Fibroblast of lung (primary cell): ENCODE measurements around the gene FAHD2A. TPM values are rescaled to one million over a fixed set of nuclear protein-coding genes. Genes with fewer than 3 reads are reported as not detected.
"Not testable (repeated sequence)": the region's sequence is repeated elsewhere in the genome, so short reads cannot be mapped to it uniquely, and the experiment has no call there.

Experiments used
- DNase-seq, 2 donors: peaks; one replicate each; pipeline versions ENCODE4 v3.0.0 to v3.0.0-alpha.2; 2010; ENCODE audit warnings: low read depth in 2 of 2
- H2AFZ ChIP-seq: 2 replicates; pipeline ENCODE4 v1.5.1; 2012; ENCODE audit warnings: low read length, control low read depth, inconsistent platforms
- H3K27ac ChIP-seq: 2 replicates; pipeline ENCODE4 v1.5.1; 2011; ENCODE audit warnings: low read length, control low read depth; ENCODE audit not compliant: insufficient read depth
- H3K27me3 ChIP-seq: 2 replicates; pipeline ENCODE4 v1.5.1; 2011; ENCODE audit warnings: mild to moderate bottlenecking, low read length; ENCODE audit not compliant: control insufficient read depth, insufficient read depth
- H3K36me3 ChIP-seq: 2 replicates; pipeline ENCODE4 v1.5.1; 2011; ENCODE audit warnings: low read length; ENCODE audit not compliant: control insufficient read depth, insufficient read depth
- H3K4me1 ChIP-seq: 2 replicates; pipeline ENCODE4 v1.5.1; 2011; ENCODE audit warnings: low read length; ENCODE audit not compliant: control insufficient read depth, insufficient read depth; ENCODE audit errors: extremely low read depth
- H3K4me2 ChIP-seq: 2 replicates; pipeline ENCODE4 v1.5.1; 2011; ENCODE audit warnings: low read length, control low read depth; ENCODE audit not compliant: insufficient read depth; ENCODE audit errors: extremely low read depth
- H3K4me3 ChIP-seq, 4 experiments: fragments of 200-600 bp in 1 of 4; sonication (generic) in 1 of 4; replicated peaks in 1 of 4; 2 replicates each; pipeline ENCODE4 v1.5.1; 2011 to 2016; ENCODE audit warnings: low read length in 4 of 4, low read depth in 3 of 4, mild to moderate bottlenecking in 3 of 4, control low read depth in 2 of 4, inconsistent platforms in 1 of 4, mixed read lengths in 1 of 4; ENCODE audit not compliant: insufficient read depth in 1 of 4; ENCODE audit errors: control extremely low read depth in 1 of 4
- H3K79me2 ChIP-seq: 2 replicates; pipeline ENCODE4 v1.5.1; 2012; ENCODE audit warnings: mild to moderate bottlenecking, low read length, inconsistent platforms; ENCODE audit not compliant: control insufficient read depth, insufficient read depth
- H3K9ac ChIP-seq: 2 replicates; pipeline ENCODE4 v1.5.1; 2011; ENCODE audit warnings: mild to moderate bottlenecking, low read length, control low read depth; ENCODE audit not compliant: insufficient read depth
- H3K9me3 ChIP-seq: 2 replicates; pipeline ENCODE4 v1.5.1; 2012; ENCODE audit warnings: low read depth, low read length; ENCODE audit not compliant: control insufficient read depth, insufficient read depth
- H4K20me1 ChIP-seq: 2 replicates; pipeline ENCODE4 v1.5.1; 2011; ENCODE audit warnings: low read length; ENCODE audit not compliant: control insufficient read depth, insufficient read depth; ENCODE audit errors: extremely low read depth
- polyA plus RNA-seq, 2 donors: library from polyadenylated mRNA; depleted of rRNA in 1 of 2; stranded (reverse) in 1 of 2; unstranded in 1 of 2; fragments of >200 nt; gene quantifications; 2 replicates each; pipeline ENCODE4 v1.2.1, GENCODE V29; 2011 to 2012; ENCODE audit warnings: missing spikeins in 1 of 2
- total RNA-seq: library from RNA; depleted of rRNA; stranded (reverse); fragments of >200 nt; gene quantifications from 2 replicates; pipeline ENCODE4 v1.2.1, GENCODE V29; 2014

FAHD2A gene
- total and polyA plus RNA-seq, 2 donors (not counting 1 experiment from before 2014, with no cell fraction given) = 22.1 to 32.5 TPM

DNA sequence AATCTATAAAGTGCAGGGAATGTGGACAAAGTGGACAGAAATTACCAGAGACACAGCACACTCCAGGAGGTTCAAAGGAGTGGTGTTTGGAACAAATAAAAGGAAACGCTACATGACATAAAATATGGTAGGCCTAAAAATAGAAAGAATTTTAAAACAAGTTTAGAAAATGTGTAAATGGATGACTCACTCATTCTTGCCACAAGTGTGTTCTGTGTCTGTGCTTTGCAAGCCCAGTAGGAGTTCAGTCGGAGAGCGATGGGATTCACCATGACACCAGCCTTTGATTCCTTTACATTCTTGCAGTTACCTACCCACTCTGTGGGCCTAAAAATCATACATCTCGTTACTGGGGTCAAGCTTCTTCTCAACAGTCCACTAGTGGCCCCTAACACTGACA is 30.9 kb downstream of the FAHD2A start:
- H3K36me3 ChIP-seq, H3K9ac ChIP-seq: not testable (repeated sequence)

DNA sequence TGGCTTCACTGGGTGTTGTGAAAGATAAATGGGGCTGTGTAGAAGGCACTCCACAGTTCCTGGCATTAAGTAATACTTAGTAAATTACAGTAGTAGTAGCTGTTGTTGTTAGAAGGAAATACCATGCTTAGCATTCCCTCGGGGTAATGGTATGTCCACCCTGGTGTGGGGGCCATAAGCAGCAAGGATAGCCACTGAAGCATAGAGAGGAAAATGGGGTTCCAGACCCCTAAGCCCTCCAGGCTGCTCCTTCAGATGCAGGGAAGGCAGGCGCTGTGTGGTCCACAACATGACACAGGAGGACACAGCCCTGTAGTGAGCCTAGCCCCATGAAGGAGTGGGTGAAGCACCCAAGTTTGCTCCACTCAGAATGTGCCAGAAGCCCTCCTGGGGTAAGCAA is 31.5 kb downstream of the FAHD2A start:
- H3K4me1 ChIP-seq, H3K4me2 ChIP-seq, H3K36me3 ChIP-seq, H3K4me3 ChIP-seq, H3K27me3 ChIP-seq, H4K20me1 ChIP-seq, H2AFZ ChIP-seq, H3K79me2 ChIP-seq, H3K9ac ChIP-seq, H3K9me3 ChIP-seq: not testable (repeated sequence)
- DNase-seq = peak in 1 of 2 donors; percentile 35
- peak overlapping the region; percentile 59 for H3K27ac ChIP-seq

More for the DNA sequence above, 30.9 kb downstream of the FAHD2A start:
- not testable (repeated sequence) for DNase-seq, H2AFZ ChIP-seq, H3K4me2 ChIP-seq, H3K79me2 ChIP-seq, H3K4me1 ChIP-seq, H3K27ac ChIP-seq, H3K9me3 ChIP-seq, H3K4me3 ChIP-seq, H4K20me1 ChIP-seq, H3K27me3 ChIP-seq

DNA sequence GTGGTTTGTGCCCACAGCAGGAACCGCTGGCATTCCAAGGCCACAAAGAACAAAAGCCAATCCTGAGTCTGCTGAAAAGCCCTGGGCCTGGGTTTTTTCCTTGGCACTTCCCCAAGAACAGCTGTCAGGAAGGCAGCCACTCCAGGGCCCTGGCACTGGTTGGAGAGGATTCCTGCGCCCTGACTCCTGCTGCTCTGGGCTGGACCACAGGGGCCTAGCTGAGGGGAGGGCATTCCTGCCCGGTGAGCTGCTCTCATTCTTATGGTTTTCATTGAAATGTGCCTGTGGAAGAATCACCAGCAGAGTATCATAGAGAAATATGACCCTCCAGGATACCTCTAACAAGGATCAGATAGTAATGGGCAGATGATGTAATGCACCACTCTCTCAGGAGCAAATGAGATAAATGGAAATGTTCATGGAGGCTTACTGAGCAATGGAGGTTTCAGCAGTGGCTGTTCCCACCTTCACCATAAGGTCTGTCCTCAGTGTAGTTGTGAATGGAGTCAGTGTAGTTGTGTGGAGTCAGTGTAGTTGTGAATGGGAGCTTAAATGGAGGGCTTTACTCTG is 32.1 kb downstream of the FAHD2A start:
- H3K27ac ChIP-seq, H3K36me3 ChIP-seq: not testable (repeated sequence)

DNA sequence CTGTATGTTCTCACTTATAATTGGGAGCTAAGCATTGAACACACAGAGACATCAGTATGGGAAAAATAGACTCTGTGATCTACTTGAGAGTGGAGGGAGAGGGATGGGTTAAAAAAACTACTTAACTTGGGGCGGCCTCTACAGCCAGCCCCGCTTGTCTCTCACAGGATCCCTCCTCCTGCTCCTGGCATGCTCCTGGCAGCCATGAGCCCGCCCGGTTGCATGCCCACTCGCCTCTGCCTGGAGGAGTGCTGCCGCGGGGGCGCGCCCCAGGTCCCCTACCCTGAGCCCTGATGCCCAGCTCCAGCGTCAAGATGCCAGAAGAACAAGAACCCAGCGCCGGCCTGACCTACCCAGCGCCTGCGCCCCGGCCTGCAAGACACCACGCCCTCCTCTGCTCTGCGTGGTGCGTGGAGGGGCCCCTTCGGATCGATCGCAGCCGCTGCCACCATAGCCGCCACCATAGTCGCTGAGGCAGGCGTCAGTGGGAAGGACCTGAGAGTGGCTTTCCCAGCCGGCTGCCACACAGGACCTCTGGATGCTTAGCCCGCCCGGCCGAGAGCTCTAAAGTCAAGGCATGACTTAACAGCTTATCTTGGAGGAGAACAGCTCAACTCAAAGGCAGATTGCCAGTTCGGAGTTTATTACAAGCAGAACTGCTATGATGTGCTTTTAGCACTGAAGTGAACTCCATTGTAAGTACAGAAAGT is 32.8 kb downstream of the FAHD2A start:
- H3K9me3 ChIP-seq, H3K4me1 ChIP-seq, H3K4me3 ChIP-seq, H3K79me2 ChIP-seq, H3K27me3 ChIP-seq, H2AFZ ChIP-seq, H3K36me3 ChIP-seq, H4K20me1 ChIP-seq, H3K4me2 ChIP-seq, H3K27ac ChIP-seq, H3K9ac ChIP-seq, DNase-seq: not testable (repeated sequence)

More for the DNA sequence above, 32.1 kb downstream of the FAHD2A start:
- not testable (repeated sequence) for H3K27me3 ChIP-seq, H3K4me3 ChIP-seq, H3K4me2 ChIP-seq, H3K9ac ChIP-seq, H3K79me2 ChIP-seq, H3K4me1 ChIP-seq, H4K20me1 ChIP-seq, H2AFZ ChIP-seq, H3K9me3 ChIP-seq
- DNase-seq = peak; percentile 21 to 88

DNA sequence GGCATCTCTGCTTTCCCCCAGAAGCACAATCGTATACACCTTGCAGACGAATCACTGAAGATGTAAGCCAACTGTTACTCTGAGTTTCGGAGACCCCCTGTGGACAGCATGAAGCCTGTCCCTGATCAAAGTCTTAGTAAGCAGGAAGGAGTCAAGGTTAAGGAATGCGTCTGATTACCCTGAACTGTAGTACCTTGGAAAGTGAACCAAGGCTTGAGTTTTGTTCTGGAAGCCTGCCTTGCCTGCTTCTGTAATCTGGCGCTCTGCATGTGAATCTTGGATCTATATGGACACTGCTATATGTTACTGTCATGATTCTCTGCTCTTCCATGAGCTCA is 33.3 kb downstream of the FAHD2A start:
- not testable (repeated sequence) for H3K36me3 ChIP-seq, H3K4me2 ChIP-seq, DNase-seq

DNA sequence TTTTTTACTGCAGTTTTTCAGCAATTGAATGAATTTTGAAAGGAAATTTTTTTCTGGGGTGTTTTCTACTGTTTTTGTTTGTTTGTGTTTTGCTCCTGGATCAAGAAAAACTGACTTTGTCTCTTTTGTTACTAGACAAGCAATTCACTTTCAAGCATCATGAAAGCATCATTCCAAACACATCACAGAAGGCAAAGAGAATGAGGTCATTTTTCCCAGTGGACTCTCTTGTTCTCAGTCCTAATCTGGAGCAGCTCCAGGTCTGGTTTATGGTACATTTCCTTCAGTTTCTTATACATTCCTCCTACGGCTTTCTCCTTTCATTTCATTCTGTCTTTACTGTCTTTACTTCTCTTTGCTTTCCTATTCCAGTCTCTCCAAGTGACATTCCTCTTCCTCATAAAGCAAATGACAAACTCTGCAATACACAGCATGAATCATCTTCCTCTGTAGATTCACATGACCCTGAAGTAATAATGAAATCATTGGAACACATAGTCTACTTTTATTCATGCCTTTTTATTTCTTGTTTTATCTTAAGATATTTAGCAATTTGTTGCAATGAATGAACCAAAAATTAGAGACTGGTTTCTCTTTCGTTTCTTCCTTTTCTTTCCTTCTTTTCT is 40.1 kb downstream of the FAHD2A start:
- not testable (repeated sequence) for H4K20me1 ChIP-seq, DNase-seq, H3K9me3 ChIP-seq

More for the DNA sequence above, 33.3 kb downstream of the FAHD2A start:
- not testable (repeated sequence) for H3K9ac ChIP-seq, H3K4me3 ChIP-seq, H3K27me3 ChIP-seq, H3K79me2 ChIP-seq, H3K9me3 ChIP-seq, H2AFZ ChIP-seq, H3K4me1 ChIP-seq, H4K20me1 ChIP-seq, H3K27ac ChIP-seq

More for the DNA sequence above, 40.1 kb downstream of the FAHD2A start:
- not testable (repeated sequence) for H3K4me1 ChIP-seq, H3K4me2 ChIP-seq, H3K27me3 ChIP-seq, H2AFZ ChIP-seq, H3K9ac ChIP-seq, H3K79me2 ChIP-seq, H3K27ac ChIP-seq, H3K36me3 ChIP-seq, H3K4me3 ChIP-seq
